ENCODE measurements around the gene ABCG1.

ABCG1 gene

DNA sequence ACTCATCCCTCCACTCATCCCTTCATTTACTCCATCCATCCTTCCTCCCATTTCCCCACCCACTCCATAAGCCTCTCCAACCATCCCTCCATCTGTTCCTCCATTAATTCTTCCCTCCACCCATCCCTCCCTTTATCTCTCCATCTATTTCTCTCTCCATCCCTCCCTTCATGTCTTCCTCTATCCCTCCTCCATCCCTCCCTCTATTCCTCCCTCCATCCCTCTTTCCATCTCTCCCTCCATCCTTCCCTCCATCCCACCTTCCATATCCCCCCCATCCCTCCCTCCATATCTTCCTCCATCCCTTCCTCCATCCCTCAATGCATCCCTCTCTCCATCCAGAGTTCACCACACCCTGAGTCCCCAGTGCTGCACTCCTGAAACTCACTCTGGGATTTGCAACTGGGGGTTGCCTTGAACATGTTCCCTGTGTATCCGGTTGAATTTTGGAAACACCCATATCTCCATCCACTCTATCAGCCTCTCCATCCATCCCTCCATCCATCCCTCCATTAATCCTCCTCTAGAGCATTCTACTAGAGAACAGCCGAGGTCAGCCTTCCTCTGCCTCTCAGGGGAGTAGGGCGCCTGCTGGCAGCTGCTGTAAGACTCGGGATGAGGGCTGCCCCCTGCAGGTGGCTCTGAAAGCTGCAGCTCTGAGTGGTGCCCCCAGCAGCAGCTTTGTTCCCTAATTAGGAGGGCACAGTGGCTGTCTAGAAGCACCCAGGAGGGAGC, 39.4 kb downstream of the ABCG1 start:
- Histone ChIP-seq H2AFZ (ENCODE audit: low read length) (no peak overlapping the region), H3F3A (ENCODE audit: insufficient read depth, low read length) (no peaks in the 10 kb centered on the region), H3K4me1 (ENCODE audit: low read length) (no peaks in the 10 kb centered on the region), H3K27ac (ENCODE audit: low read length) (no peak overlapping the region), H3K4me3 (ENCODE audit: low read length) (no peak overlapping the region), H3K79me2 (ENCODE audit: low read length) (no peaks in the 10 kb centered on the region), H4K20me1 (ENCODE audit: insufficient read depth, low read length) (no peaks in the 10 kb centered on the region), H3K9ac (ENCODE audit: low read length) (no peak overlapping the region), H3K4me2 (ENCODE audit: low read depth, low read length) (no peak overlapping the region), H3K9me2 (replicated peaks; ENCODE audit: insufficient read depth, low read length) (no peaks in the 10 kb centered on the region), H3K27me3 (replicated peaks; ENCODE audit: insufficient read depth, low read length) (peaks cover 75% of the 10 kb centered on the region), H3K9me3 (replicated peaks; ENCODE audit: insufficient read depth, low read length) (no peaks in the 10 kb centered on the region), H3K36me3 (replicated peaks; ENCODE audit: insufficient read depth, low read length) (no peaks in the 10 kb centered on the region)
- no peak for TF ChIP-seq EZH2 (optimal IDR thresholded peaks at IDR 0.05; ENCODE audit: low read depth, low read length)
- TF ChIP-seq, protein P1, sequence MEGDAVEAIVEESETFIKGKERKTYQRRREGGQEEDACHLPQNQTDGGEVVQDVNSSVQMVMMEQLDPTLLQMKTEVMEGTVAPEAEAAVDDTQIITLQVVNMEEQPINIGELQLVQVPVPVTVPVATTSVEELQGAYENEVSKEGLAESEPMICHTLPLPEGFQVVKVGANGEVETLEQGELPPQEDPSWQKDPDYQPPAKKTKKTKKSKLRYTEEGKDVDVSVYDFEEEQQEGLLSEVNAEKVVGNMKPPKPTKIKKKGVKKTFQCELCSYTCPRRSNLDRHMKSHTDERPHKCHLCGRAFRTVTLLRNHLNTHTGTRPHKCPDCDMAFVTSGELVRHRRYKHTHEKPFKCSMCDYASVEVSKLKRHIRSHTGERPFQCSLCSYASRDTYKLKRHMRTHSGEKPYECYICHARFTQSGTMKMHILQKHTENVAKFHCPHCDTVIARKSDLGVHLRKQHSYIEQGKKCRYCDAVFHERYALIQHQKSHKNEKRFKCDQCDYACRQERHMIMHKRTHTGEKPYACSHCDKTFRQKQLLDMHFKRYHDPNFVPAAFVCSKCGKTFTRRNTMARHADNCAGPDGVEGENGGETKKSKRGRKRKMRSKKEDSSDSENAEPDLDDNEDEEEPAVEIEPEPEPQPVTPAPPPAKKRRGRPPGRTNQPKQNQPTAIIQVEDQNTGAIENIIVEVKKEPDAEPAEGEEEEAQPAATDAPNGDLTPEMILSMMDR (IDR thresholded peaks at IDR 0.05; ENCODE audit: low read length): peak; percentile 100
- no peak for TF ChIP-seq EZH2phosphoT487 (IDR thresholded peaks at IDR 0.05; ENCODE audit: low read length)
- DNase-seq: peak; percentile 75

DNA sequence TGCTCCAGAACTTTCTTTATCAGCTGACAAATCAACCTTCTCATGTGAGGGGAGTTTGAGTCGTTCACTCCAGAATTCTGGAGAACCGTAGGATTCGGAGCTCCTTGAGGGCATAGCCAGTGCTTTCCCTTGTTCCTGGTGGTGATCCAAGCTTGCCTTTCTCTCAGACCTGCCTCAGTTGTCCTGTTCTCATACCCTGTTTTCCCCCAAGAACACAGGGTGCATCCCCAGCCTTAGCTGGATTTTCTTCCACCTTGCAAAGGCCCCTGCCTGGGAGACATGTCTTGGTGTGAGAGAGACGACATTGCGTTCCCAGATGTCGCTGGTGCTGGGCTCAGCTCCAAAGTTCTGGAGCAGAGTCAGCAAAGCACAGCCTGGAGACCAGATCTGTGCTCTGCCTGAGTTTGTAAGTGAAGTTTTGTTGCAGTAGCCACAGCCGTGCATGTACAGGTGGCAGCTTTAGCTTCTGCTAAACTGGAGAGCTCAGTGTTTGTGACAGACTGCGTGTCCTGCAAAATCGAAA, 40.0 kb downstream of the ABCG1 start:
- no peaks in the 10 kb centered on the region for H3K4me1 ChIP-seq (ENCODE audit: low read length)
- H3K9me3 ChIP-seq (replicated peaks; ENCODE audit: insufficient read depth, low read length): no peaks in the 10 kb centered on the region
- H3K27ac ChIP-seq (ENCODE audit: low read length): no peak overlapping the region
- H3K9ac ChIP-seq (ENCODE audit: low read length): no peak overlapping the region
- H3K27me3 ChIP-seq (replicated peaks; ENCODE audit: insufficient read depth, low read length): peaks cover 75% of the 10 kb centered on the region
- no peaks in the 10 kb centered on the region for H3F3A ChIP-seq (ENCODE audit: insufficient read depth, low read length)
- H3K36me3 ChIP-seq (replicated peaks; ENCODE audit: insufficient read depth, low read length): no peaks in the 10 kb centered on the region
- no peak overlapping the region for H2AFZ ChIP-seq (ENCODE audit: low read length)
- no peak for DNase-seq
- no peaks in the 10 kb centered on the region for H4K20me1 ChIP-seq (ENCODE audit: insufficient read depth, low read length)
- no peaks in the 10 kb centered on the region for H3K9me2 ChIP-seq (replicated peaks; ENCODE audit: insufficient read depth, low read length)
- no peak overlapping the region for H3K4me2 ChIP-seq (ENCODE audit: low read depth, low read length)
- TF ChIP-seq, protein P1 (IDR thresholded peaks at IDR 0.05; ENCODE audit: low read length): 0 out of 2 replicates have a peak, but pooled peaks have one; percentile 12
- no peak for TF ChIP-seq EZH2phosphoT487 (IDR thresholded peaks at IDR 0.05; ENCODE audit: low read length)
- H3K79me2 ChIP-seq (ENCODE audit: low read length): no peaks in the 10 kb centered on the region
- H3K4me3 ChIP-seq (ENCODE audit: low read length): no peak overlapping the region

DNA sequence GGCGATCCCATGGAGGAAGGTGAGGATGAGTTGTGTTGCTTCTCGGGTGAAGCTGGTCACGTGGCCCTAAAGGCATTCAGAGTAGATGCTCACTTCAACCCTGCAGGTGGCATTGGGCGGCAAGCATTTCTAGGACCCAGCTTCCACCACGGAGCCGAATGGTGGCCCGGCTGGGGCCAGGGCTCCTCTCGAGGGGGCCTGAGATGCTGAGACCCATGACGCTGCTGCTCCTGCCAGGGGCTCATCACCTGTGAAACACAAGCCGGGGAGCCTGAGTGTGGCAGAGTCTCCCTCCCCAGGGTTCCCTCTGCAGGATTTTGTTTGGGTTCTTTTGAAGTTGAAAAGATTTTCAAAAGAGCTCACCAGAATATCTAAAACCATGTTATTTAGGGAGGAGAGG, 41.2 kb downstream of the ABCG1 start:
- H3K4me2 ChIP-seq (ENCODE audit: low read depth, low read length): no peak overlapping the region
- no peak overlapping the region for H3K27ac ChIP-seq (ENCODE audit: low read length)
- H3K9ac ChIP-seq (ENCODE audit: low read length): no peak overlapping the region
- H3K79me2 ChIP-seq (ENCODE audit: low read length): no peaks in the 10 kb centered on the region
- no peaks in the 10 kb centered on the region for H3F3A ChIP-seq (ENCODE audit: insufficient read depth, low read length)
- no peak overlapping the region for H3K4me3 ChIP-seq (ENCODE audit: low read length)
- no peaks in the 10 kb centered on the region for H4K20me1 ChIP-seq (ENCODE audit: insufficient read depth, low read length)
- no peak overlapping the region for H2AFZ ChIP-seq (ENCODE audit: low read length)
- peaks cover 75% of the 10 kb centered on the region for H3K27me3 ChIP-seq (replicated peaks; ENCODE audit: insufficient read depth, low read length)
- no peaks in the 10 kb centered on the region for H3K9me2 ChIP-seq (replicated peaks; ENCODE audit: insufficient read depth, low read length)
- TF ChIP-seq EZH2 (optimal IDR thresholded peaks at IDR 0.05; ENCODE audit: low read depth, low read length) (no peak), EZH2phosphoT487 (IDR thresholded peaks at IDR 0.05; ENCODE audit: low read length) (no peak)
- TF ChIP-seq, protein P1 (IDR thresholded peaks at IDR 0.05; ENCODE audit: low read length): no peak
- H3K4me1 ChIP-seq (ENCODE audit: low read length): no peaks in the 10 kb centered on the region
- no peak for DNase-seq
- H3K9me3 ChIP-seq (replicated peaks; ENCODE audit: insufficient read depth, low read length): no peaks in the 10 kb centered on the region
- no peaks in the 10 kb centered on the region for H3K36me3 ChIP-seq (replicated peaks; ENCODE audit: insufficient read depth, low read length)
